Natural killer cell (primary cell): ENCODE data around the gene CST7. TPM values are rescaled to one million over a fixed set of nuclear protein-coding genes. Genes with fewer than 3 reads are reported as not detected.

ENCODE experiments used
- ATAC-seq, 3 donors: fragments of 150-1000 bp in 2 of 3; fragments of 200-7000 bp in 1 of 3; cut with Tn5 transposase; 1 replicate in 1 of 3; 2 replicates in 2 of 3; pipeline ENCODE4 v1.10.0; 2021; ENCODE audit warnings: mild to moderate bottlenecking in 2 of 3, moderate library complexity in 2 of 3
- DNase-seq, 2 donors: peaks; one replicate each; pipeline versions ENCODE4 v3.0.0 to v3.0.0-alpha.2; 2013 to 2021; ENCODE audit warnings: mixed read lengths in 1 of 2
- H3K27ac ChIP-seq: one replicate; pipeline ENCODE4 v1.5.1; 2013; ENCODE audit warnings: mild to moderate bottlenecking, low read length
- H3K27me3 ChIP-seq: one replicate; pipeline ENCODE4 v1.6.1; 2013; ENCODE audit warnings: low read length; ENCODE audit not compliant: control insufficient read depth, insufficient read depth
- H3K36me3 ChIP-seq: one replicate; pipeline ENCODE4 v1.6.1; 2013; ENCODE audit warnings: low read length; ENCODE audit not compliant: control insufficient read depth, insufficient read depth
- H3K4me1 ChIP-seq: one replicate; pipeline ENCODE4 v1.6.1; 2013; ENCODE audit warnings: low read length; ENCODE audit not compliant: control insufficient read depth, insufficient read depth
- H3K4me3 ChIP-seq: one replicate; pipeline ENCODE4 v1.5.1; 2013; ENCODE audit warnings: low read length
- H3K9me3 ChIP-seq: one replicate; pipeline ENCODE4 v1.6.1; 2013; ENCODE audit warnings: low read length; ENCODE audit not compliant: control insufficient read depth, insufficient read depth
- H3K27ac Mint-ChIP-seq, 2 donors: one replicate each; pipeline ENCODE4 v1.8.0; 2022; ENCODE audit warnings: mild to moderate bottlenecking in 2 of 2, mixed read lengths in 2 of 2, moderate library complexity in 1 of 2
- H3K27me3 Mint-ChIP-seq, 2 donors: one replicate each; pipeline ENCODE4 v1.8.0; 2022; ENCODE audit warnings: low read depth in 2 of 2, mixed read lengths in 2 of 2
- H3K36me3 Mint-ChIP-seq: one replicate; pipeline ENCODE4 v1.8.0; 2022; ENCODE audit warnings: mixed read lengths
- H3K4me1 Mint-ChIP-seq, 2 donors: one replicate each; pipeline ENCODE4 v1.8.0; 2022; ENCODE audit warnings: mixed read lengths in 2 of 2
- H3K4me3 Mint-ChIP-seq: one replicate; pipeline ENCODE4 v1.8.0; 2022; ENCODE audit warnings: mild to moderate bottlenecking, moderate library complexity, mixed read lengths
- H3K9me3 Mint-ChIP-seq, 2 donors: one replicate each; pipeline ENCODE4 v1.8.0; 2022; ENCODE audit warnings: mixed read lengths in 2 of 2
- CTCF ChIP-seq: fragments of 200-600 bp; IDR thresholded peaks from one replicate; pipeline ENCODE4 v1.8.0; 2022; ENCODE audit warnings: antibody characterized with exemption
- WGBS: methylation state at CpG from one replicate; pipeline ENCODE4 v1.1.7; 2013; ENCODE audit warnings: missing lambda C conversion rate; ENCODE audit not compliant: insufficient coverage; 5-methylcytosine and 5-hydroxymethylcytosine counted together
- intact Hi-C: fragments of 100-400 bp; cut with micrococcal nuclease; formaldehyde crosslinking; loops from one replicate; pipeline ENCODE4 v1.14.2; 2022
- total RNA-seq, 4 donors: library from RNA; stranded (reverse); fragments of 120-200 nt in 1 of 4; gene quantifications; one replicate each; pipeline versions ENCODE4 v1.2.3 to v1.2.4, GENCODE V29; 2013 to 2022

The CST7 gene
- total RNA-seq, 3 donors from 2014 or later (not counting 1 experiment from before 2014, with no cell fraction given) = 590 to 700 (median 619) TPM

DNA sequence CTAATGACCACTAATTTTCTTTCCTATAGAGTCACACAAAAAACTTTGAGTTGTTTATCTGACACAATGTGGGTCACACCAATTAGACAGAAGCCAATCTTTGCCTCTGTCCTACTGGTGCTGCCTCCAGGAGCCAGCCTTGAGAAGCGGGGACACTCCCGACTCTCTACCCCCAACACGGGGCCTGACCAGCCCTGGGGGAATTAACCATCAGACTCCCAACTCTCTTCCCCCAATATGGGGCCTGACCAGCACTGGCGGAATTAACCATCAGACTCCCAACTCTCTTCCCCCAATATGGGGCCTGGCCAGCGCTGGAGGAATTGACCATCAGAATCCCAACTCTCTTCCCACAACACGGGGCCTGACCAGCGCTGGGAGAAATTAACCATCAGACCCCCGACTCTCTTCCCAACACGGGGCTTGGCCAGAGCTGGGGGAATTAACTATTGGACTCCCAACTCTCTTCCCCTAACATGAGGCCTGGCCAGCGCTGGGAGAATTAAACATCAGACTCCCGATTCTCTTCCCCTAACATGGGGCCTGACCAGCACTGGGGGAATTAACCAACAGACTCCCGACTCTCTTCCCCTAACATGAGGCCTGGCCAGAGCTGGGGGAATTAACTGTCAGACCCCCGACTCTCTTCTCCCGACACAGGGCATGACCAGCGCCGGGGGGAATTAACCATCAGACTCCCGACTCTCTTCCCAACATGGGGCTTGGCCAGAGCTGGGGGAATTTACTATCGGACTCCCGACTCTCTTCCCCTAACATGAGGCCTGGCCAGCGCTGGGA is 12.5 kb downstream of the CST7 start:
- intact Hi-C loops = loop anchor here (1.0 to 2.0 kb wide), 4 partner anchors 12 to 31 kb away; partner anchors contain the start of genes APMAP and CST7
- WGBS = 85% methylated on average over 20 of the region's 20 CpGs
- Mint-ChIP-seq H3K27ac (peak overlapping the region; percentile 98 to 100), H3K4me1 (peaks cover 92 to 97% of the 10 kb centered on the region in 2 donors), H3K36me3 (peaks cover 17% of the 10 kb centered on the region), H3K9me3 (no peaks in the 10 kb centered on the region), H3K4me3 (peak overlapping the region; percentile 84), H3K27me3 (no peaks in the 10 kb centered on the region)
- Histone ChIP-seq H3K36me3 (peaks cover 87% of the 10 kb centered on the region), H3K27ac (peak overlapping the region; percentile 99), H3K4me3 (no peak overlapping the region), H3K4me1 (peaks cover 93% of the 10 kb centered on the region), H3K9me3 (no peaks in the 10 kb centered on the region), H3K27me3 (no peaks in the 10 kb centered on the region)
- ATAC-seq = peak; percentile 34 to 56 (median 39)
- peak in 1 of 2 donors; percentile 52 for DNase-seq
- TF ChIP-seq CTCF = no peak

GRCh38 chr20:24962182-24962492 is 13.1 kb downstream of the CST7 start:
- Histone ChIP-seq H3K4me3 (no peak overlapping the region), H3K27ac (peak overlapping the region; percentile 99), H3K4me1 (peaks cover 89% of the 10 kb centered on the region), H3K36me3 (peaks cover 87% of the 10 kb centered on the region), H3K27me3 (no peaks in the 10 kb centered on the region), H3K9me3 (no peaks in the 10 kb centered on the region)
- H3K27ac Mint-ChIP-seq = peak overlapping the region; percentile 98 to 100
- peaks cover 91 to 95% of the 10 kb centered on the region in 2 donors for H3K4me1 Mint-ChIP-seq
- 93% methylated on average over 2 of the region's 2 CpGs for WGBS
- intact Hi-C loops = no loop called here
- no peak for TF ChIP-seq CTCF
- ATAC-seq (no peak), DNase-seq (no peak)
- H3K4me3 Mint-ChIP-seq = peak overlapping the region; percentile 84
- peaks cover 17% of the 10 kb centered on the region for H3K36me3 Mint-ChIP-seq
- no peaks in the 10 kb centered on the region for H3K27me3 Mint-ChIP-seq
- no peaks in the 10 kb centered on the region for H3K9me3 Mint-ChIP-seq

DNA sequence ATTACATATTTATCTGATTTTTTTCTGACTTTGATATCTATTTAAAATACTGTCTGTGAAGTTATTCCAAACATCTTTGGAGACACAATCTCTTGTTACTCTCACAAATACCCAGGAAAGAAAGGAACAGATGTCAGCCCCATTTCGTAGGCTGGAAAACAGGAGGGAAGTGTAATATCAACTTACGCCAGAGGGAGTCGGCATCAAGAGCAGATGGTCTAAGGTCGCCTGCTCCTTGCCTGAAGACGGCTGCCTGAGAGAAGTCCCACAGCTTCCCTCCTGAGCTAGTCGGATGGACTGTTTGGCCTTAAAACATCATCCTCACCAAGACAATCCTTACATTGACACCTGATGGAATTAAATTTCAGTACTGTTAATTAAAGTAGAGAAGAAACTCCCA is 13.4 kb downstream of the CST7 start:
- intact Hi-C loops = no loop called here
- 96% methylated on average over 6 of the region's 6 CpGs for WGBS
- H3K9me3 ChIP-seq = no peaks in the 10 kb centered on the region
- H3K27me3 ChIP-seq = no peaks in the 10 kb centered on the region
- H3K36me3 ChIP-seq = peaks cover 87% of the 10 kb centered on the region
- H3K9me3 Mint-ChIP-seq = no peaks in the 10 kb centered on the region
- peak overlapping the region; percentile 98 to 100 for H3K27ac Mint-ChIP-seq
- ATAC-seq = no peak
- peaks cover 86% of the 10 kb centered on the region for H3K4me1 ChIP-seq
- H3K4me1 Mint-ChIP-seq = peaks cover 91 to 95% of the 10 kb centered on the region in 2 donors
- TF ChIP-seq CTCF = no peak
- H3K36me3 Mint-ChIP-seq = peaks cover 17% of the 10 kb centered on the region
- DNase-seq = no peak
- peak overlapping the region; percentile 84 for H3K4me3 Mint-ChIP-seq
- H3K4me3 ChIP-seq = no peak overlapping the region
- H3K27me3 Mint-ChIP-seq = no peaks in the 10 kb centered on the region
- H3K27ac ChIP-seq = peak overlapping the region; percentile 99
